Natural killer cell (primary cell): ENCODE measurements around the gene PLEKHA7. TPM values are rescaled to one million over a fixed set of nuclear protein-coding genes. Genes with fewer than 3 reads are reported as not detected.

Source experiments
- ATAC-seq, 3 donors: fragments of 150-1000 bp in 2 of 3; fragments of 200-7000 bp in 1 of 3; cut with Tn5 transposase; 1 replicate in 1 of 3; 2 replicates in 2 of 3; pipeline ENCODE4 v1.10.0; 2021; ENCODE audit warnings: mild to moderate bottlenecking in 2 of 3, moderate library complexity in 2 of 3
- DNase-seq, 2 donors: peaks; one replicate each; pipeline versions ENCODE4 v3.0.0 to v3.0.0-alpha.2; 2013 to 2021; ENCODE audit warnings: mixed read lengths in 1 of 2
- H3K27ac ChIP-seq: one replicate; pipeline ENCODE4 v1.5.1; 2013; ENCODE audit warnings: mild to moderate bottlenecking, low read length
- H3K27me3 ChIP-seq: one replicate; pipeline ENCODE4 v1.6.1; 2013; ENCODE audit warnings: low read length; ENCODE audit not compliant: control insufficient read depth, insufficient read depth
- H3K36me3 ChIP-seq: one replicate; pipeline ENCODE4 v1.6.1; 2013; ENCODE audit warnings: low read length; ENCODE audit not compliant: control insufficient read depth, insufficient read depth
- H3K4me1 ChIP-seq: one replicate; pipeline ENCODE4 v1.6.1; 2013; ENCODE audit warnings: low read length; ENCODE audit not compliant: control insufficient read depth, insufficient read depth
- H3K4me3 ChIP-seq: one replicate; pipeline ENCODE4 v1.5.1; 2013; ENCODE audit warnings: low read length
- H3K9me3 ChIP-seq: one replicate; pipeline ENCODE4 v1.6.1; 2013; ENCODE audit warnings: low read length; ENCODE audit not compliant: control insufficient read depth, insufficient read depth
- H3K27ac Mint-ChIP-seq, 2 donors: one replicate each; pipeline ENCODE4 v1.8.0; 2022; ENCODE audit warnings: mild to moderate bottlenecking in 2 of 2, mixed read lengths in 2 of 2, moderate library complexity in 1 of 2
- H3K27me3 Mint-ChIP-seq, 2 donors: one replicate each; pipeline ENCODE4 v1.8.0; 2022; ENCODE audit warnings: low read depth in 2 of 2, mixed read lengths in 2 of 2
- H3K36me3 Mint-ChIP-seq: one replicate; pipeline ENCODE4 v1.8.0; 2022; ENCODE audit warnings: mixed read lengths
- H3K4me1 Mint-ChIP-seq, 2 donors: one replicate each; pipeline ENCODE4 v1.8.0; 2022; ENCODE audit warnings: mixed read lengths in 2 of 2
- H3K4me3 Mint-ChIP-seq: one replicate; pipeline ENCODE4 v1.8.0; 2022; ENCODE audit warnings: mild to moderate bottlenecking, moderate library complexity, mixed read lengths
- H3K9me3 Mint-ChIP-seq, 2 donors: one replicate each; pipeline ENCODE4 v1.8.0; 2022; ENCODE audit warnings: mixed read lengths in 2 of 2
- WGBS: methylation state at CpG from one replicate; pipeline ENCODE4 v1.1.7; 2013; ENCODE audit warnings: missing lambda C conversion rate; ENCODE audit not compliant: insufficient coverage; 5-methylcytosine and 5-hydroxymethylcytosine counted together
- intact Hi-C: fragments of 100-400 bp; cut with micrococcal nuclease; formaldehyde crosslinking; loops from one replicate; pipeline ENCODE4 v1.14.2; 2022
- total RNA-seq, 4 donors: library from RNA; stranded (reverse); fragments of 120-200 nt in 1 of 4; gene quantifications; one replicate each; pipeline versions ENCODE4 v1.2.3 to v1.2.4, GENCODE V29; 2013 to 2022
- TF ChIP-seq, protein P1 (sequence below): fragments of 200-600 bp; IDR thresholded peaks from one replicate; pipeline ENCODE4 v1.8.0; 2022; ENCODE audit warnings: antibody characterized with exemption

Gene PLEKHA7
- total RNA-seq, 3 donors from 2014 or later (not counting 1 experiment from before 2014, with no cell fraction given) = 1.00 to 2.5 (median 1.3) TPM

DNA sequence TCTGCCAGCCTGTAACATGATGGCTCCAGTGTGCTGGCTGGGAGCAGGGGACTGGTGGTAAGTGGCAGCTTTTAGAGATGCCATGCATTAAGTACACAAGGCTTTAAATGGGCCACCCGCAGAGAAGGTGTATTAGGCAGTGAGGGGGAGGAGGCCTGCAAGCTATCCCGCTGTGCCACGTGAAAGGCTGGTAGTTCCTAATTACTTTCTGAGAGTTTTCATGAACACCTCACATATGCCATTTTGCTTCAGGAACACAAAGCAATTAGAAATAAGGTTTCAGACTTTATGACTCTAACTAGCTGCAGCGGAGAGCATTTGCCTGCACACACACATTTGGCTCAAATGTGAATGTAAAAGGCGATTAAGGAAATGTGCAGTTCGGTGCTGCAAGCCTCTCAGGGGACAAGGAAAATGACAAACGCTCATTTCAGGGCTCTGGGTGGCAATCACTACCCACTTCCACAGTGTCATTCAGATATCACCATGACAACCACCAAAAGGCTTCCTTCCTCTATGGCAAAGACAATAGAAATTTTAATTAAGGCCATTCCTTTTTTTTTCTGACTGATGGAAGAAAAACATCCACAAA lies 116.6 kb downstream of the PLEKHA7 start:
- Histone ChIP-seq H3K4me3 (no peak overlapping the region), H3K27me3 (no peaks in the 10 kb centered on the region), H3K27ac (no peak overlapping the region), H3K36me3 (no peaks in the 10 kb centered on the region), H3K9me3 (no peaks in the 10 kb centered on the region), H3K4me1 (no peaks in the 10 kb centered on the region)
- Mint-ChIP-seq H3K4me3 (no peak overlapping the region), H3K27me3 (peaks cover 0 to 9% of the 10 kb centered on the region in 2 donors), H3K4me1 (no peaks in the 10 kb centered on the region), H3K36me3 (no peaks in the 10 kb centered on the region), H3K27ac (no peak overlapping the region), H3K9me3 (no peaks in the 10 kb centered on the region)
- intact Hi-C loops = no loop called here
- 48% methylated on average over 7 of the region's 7 CpGs for WGBS
- DNase-seq (no peak), ATAC-seq (no peak)
- TF ChIP-seq, protein P1, sequence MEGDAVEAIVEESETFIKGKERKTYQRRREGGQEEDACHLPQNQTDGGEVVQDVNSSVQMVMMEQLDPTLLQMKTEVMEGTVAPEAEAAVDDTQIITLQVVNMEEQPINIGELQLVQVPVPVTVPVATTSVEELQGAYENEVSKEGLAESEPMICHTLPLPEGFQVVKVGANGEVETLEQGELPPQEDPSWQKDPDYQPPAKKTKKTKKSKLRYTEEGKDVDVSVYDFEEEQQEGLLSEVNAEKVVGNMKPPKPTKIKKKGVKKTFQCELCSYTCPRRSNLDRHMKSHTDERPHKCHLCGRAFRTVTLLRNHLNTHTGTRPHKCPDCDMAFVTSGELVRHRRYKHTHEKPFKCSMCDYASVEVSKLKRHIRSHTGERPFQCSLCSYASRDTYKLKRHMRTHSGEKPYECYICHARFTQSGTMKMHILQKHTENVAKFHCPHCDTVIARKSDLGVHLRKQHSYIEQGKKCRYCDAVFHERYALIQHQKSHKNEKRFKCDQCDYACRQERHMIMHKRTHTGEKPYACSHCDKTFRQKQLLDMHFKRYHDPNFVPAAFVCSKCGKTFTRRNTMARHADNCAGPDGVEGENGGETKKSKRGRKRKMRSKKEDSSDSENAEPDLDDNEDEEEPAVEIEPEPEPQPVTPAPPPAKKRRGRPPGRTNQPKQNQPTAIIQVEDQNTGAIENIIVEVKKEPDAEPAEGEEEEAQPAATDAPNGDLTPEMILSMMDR = no peak

DNA sequence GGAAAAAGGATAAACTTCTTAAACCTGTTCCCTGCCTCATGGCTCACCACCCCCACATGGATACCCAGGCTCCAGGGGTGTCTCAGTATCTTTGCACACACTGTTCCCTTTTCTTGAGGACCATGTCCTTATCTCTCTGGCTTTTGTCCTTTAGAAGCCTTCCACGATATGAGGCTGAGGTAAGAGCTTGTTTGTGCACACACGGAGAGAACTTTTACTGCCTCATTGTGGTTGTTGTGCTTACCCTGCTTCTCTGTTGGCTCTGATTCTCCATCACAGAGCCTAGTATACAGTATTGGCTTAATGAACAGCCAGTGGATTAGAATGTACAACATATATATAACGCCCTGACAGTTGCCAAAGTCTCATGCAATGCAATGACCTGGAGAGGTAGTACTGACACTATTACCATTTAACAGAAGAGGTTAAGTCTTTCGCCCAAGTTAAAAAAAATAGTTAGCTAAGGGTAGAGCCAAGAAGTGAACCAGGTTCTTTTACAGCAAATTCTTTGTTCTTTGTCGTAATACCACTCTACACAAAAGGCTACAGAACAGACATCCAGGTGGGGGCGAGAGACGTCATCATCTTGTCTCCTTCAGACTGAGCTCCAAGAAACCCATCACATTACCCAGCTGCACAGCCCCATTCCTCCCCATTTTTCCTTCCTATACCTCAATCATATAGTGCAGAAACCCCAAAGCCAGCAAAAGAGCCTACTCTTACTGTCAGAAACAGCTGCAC lies 117.3 kb downstream of the PLEKHA7 start:
- intact Hi-C loops = no loop called here
- Histone ChIP-seq H3K27me3 (no peaks in the 10 kb centered on the region), H3K27ac (no peak overlapping the region), H3K9me3 (no peaks in the 10 kb centered on the region), H3K36me3 (no peaks in the 10 kb centered on the region), H3K4me3 (no peak overlapping the region), H3K4me1 (no peaks in the 10 kb centered on the region)
- Mint-ChIP-seq H3K36me3 (no peaks in the 10 kb centered on the region), H3K9me3 (no peaks in the 10 kb centered on the region), H3K27ac (no peak overlapping the region), H3K27me3 (peaks cover 0 to 9% of the 10 kb centered on the region in 2 donors), H3K4me3 (no peak overlapping the region), H3K4me1 (no peaks in the 10 kb centered on the region)
- WGBS = 78% methylated on average over 6 of the region's 7 CpGs
- no peak for DNase-seq
- TF ChIP-seq, protein P1 = no peak
- ATAC-seq = no peak

DNA sequence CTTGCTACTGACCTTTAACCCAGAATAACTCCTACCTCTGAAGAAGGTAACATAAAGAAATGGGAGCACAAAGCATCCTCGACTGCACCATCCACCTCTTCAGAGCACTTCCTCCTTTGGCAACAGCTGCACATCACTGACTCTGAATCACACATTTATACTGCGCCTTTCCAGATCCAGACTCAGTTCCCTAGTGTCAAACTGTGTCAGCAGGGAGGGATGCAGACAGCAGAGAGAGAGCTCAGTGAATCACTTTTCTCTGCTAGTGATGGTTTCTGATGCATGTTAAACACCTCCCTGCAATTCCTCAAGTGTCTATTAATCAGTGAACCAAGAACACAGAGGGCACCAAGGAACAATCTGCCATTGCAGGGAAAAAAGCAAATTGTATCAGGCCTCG lies 118.9 kb downstream of the PLEKHA7 start:
- Histone ChIP-seq H3K36me3 (no peaks in the 10 kb centered on the region), H3K4me3 (no peak overlapping the region), H3K4me1 (no peaks in the 10 kb centered on the region), H3K27ac (no peak overlapping the region), H3K27me3 (no peaks in the 10 kb centered on the region), H3K9me3 (no peaks in the 10 kb centered on the region)
- H3K36me3 Mint-ChIP-seq = no peaks in the 10 kb centered on the region
- no peak overlapping the region for H3K4me3 Mint-ChIP-seq
- no peak overlapping the region for H3K27ac Mint-ChIP-seq
- H3K9me3 Mint-ChIP-seq = no peaks in the 10 kb centered on the region
- intact Hi-C loops = no loop called here
- ATAC-seq = no peak
- TF ChIP-seq, protein P1 = no peak
- no peaks in the 10 kb centered on the region for H3K4me1 Mint-ChIP-seq
- no peak for DNase-seq
- H3K27me3 Mint-ChIP-seq = peaks cover 0 to 9% of the 10 kb centered on the region in 2 donors
- 71% methylated on average over 3 of the region's 3 CpGs for WGBS
